Upper lobe of right lung (tissue), 1 donor: ENCODE results near the gene MAX. TPM values are rescaled to one million over a fixed set of nuclear protein-coding genes. Genes with fewer than 3 reads are reported as not detected.

Experiments used
- ATAC-seq: fragments of 200-7000 bp; cut with Tn5 transposase; one replicate; pipeline ENCODE4 v1.9.1; 2020; ENCODE audit warnings: mild to moderate bottlenecking, moderate library complexity
- DNase-seq: peaks from one replicate; pipeline ENCODE4 v3.0.0-alpha.2; 2020
- H3K27ac ChIP-seq: fragments of 200-600 bp; one replicate; pipeline ENCODE4 v1.8.0; 2022
- H3K27me3 ChIP-seq: fragments of 200-600 bp; one replicate; pipeline ENCODE4 v1.8.0; 2022; ENCODE audit warnings: mild to moderate bottlenecking
- H3K36me3 ChIP-seq: fragments of 200-600 bp; one replicate; pipeline ENCODE4 v1.8.0; 2022
- H3K4me1 ChIP-seq: fragments of 200-600 bp; one replicate; pipeline ENCODE4 v1.8.0; 2022
- H3K4me3 ChIP-seq: fragments of 200-600 bp; one replicate; pipeline ENCODE4 v1.8.0; 2022; ENCODE audit warnings: mild to moderate bottlenecking
- H3K9me3 ChIP-seq: fragments of 200-600 bp; one replicate; pipeline ENCODE4 v1.8.0; 2022
- intact Hi-C: fragments of 100-400 bp; cut with DNase I; formaldehyde crosslinking; loops from one replicate; pipeline ENCODE4 v1.11.0; 2022
- total RNA-seq: library from RNA; stranded (reverse); fragmentation: NEBNext Ultra II Directional; extraction: Animal tissue kit (Norgen Biotek cat#: 25700); gene quantifications from one replicate; pipeline ENCODE4 v1.2.1, GENCODE V29; 2021
- TF ChIP-seq, protein P1 (sequence below): fragments of 200-600 bp; IDR thresholded peaks from one replicate; pipeline ENCODE4 v1.8.0; 2022; ENCODE audit warnings: antibody characterized with exemption
- donor health status: DM: no; HTN: yes; CAD: no; lungs with severe emphysema.

The MAX gene
- total RNA-seq, 1 donor from 2014 or later: 102 TPM

DNA sequence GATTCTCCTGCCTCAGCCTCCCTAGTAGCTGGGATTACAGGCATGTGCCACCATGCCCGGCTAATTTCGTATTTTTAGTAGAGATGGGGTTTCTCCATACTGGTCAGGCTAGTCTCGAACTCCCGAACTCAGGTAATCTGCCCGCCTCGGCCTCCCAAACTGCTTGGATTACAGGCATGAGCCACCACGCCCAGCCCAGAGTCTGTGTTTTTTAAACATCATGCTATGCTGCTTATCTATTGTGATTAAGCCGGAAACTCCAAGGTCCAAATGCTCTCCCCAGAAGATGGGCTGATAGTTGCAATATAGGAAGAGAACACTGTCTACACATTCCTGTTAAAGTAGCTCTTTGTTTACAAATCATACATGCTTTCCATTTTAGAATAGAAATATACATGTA is 30.5 kb upstream of the MAX start:
- Histone ChIP-seq H3K4me1 (no peaks in the 10 kb centered on the region), H3K36me3 (no peaks in the 10 kb centered on the region), H3K27ac (no peak overlapping the region), H3K4me3 (no peak overlapping the region), H3K27me3 (no peaks in the 10 kb centered on the region), H3K9me3 (no peaks in the 10 kb centered on the region)
- no peak for ATAC-seq
- intact Hi-C loops: no loop called here
- no peak for DNase-seq
- TF ChIP-seq, protein P1, sequence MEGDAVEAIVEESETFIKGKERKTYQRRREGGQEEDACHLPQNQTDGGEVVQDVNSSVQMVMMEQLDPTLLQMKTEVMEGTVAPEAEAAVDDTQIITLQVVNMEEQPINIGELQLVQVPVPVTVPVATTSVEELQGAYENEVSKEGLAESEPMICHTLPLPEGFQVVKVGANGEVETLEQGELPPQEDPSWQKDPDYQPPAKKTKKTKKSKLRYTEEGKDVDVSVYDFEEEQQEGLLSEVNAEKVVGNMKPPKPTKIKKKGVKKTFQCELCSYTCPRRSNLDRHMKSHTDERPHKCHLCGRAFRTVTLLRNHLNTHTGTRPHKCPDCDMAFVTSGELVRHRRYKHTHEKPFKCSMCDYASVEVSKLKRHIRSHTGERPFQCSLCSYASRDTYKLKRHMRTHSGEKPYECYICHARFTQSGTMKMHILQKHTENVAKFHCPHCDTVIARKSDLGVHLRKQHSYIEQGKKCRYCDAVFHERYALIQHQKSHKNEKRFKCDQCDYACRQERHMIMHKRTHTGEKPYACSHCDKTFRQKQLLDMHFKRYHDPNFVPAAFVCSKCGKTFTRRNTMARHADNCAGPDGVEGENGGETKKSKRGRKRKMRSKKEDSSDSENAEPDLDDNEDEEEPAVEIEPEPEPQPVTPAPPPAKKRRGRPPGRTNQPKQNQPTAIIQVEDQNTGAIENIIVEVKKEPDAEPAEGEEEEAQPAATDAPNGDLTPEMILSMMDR: no peak

DNA sequence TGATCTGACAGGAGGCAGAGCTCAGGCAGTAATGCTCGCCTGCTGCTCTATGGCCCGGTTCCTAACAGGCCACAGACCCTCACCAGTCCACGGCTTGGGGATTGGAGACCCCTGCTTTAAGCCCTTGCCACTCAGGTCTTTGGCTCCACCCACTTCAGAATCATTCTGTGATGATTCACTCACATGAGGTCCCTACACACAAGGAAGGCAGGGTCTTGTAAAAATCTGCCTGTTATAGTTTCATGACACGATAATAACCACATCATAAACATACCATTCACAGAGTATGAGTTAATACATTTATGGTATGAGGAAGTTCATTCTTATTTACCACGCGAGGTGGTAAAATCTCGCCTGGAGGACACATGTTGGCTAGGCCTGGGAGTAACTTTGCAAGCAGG is 29.0 kb upstream of the MAX start:
- Histone ChIP-seq H3K27me3 (no peaks in the 10 kb centered on the region), H3K9me3 (no peaks in the 10 kb centered on the region), H3K36me3 (no peaks in the 10 kb centered on the region), H3K27ac (no peak overlapping the region), H3K4me3 (no peak overlapping the region), H3K4me1 (no peaks in the 10 kb centered on the region)
- DNase-seq (no peak), ATAC-seq (no peak)
- intact Hi-C loops: no loop called here
- TF ChIP-seq, protein P1: no peak

DNA sequence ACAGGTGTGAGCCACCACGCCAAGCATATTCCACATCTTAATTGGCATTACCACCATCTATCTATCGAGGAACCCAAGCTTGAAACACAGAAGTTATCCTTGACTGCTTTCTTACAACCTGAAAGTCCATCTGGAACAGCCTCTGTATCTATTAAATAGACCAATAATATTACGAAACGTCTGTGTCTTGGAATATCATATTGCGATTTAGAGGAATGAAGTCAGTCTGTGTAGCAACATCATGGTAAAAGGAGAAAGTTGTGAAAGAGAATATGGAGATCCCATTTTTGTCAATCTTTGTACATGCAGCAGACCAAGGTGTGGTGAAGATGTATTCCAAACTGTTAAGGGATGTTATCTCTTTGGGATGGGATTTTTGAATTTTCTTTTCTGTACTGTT is 25.8 kb upstream of the MAX start:
- intact Hi-C loops: no loop called here
- no peak for DNase-seq
- H3K4me1 ChIP-seq: no peaks in the 10 kb centered on the region
- no peak for ATAC-seq
- no peak overlapping the region for H3K27ac ChIP-seq
- H3K9me3 ChIP-seq: no peaks in the 10 kb centered on the region
- H3K27me3 ChIP-seq: no peaks in the 10 kb centered on the region
- H3K36me3 ChIP-seq: no peaks in the 10 kb centered on the region
- no peak overlapping the region for H3K4me3 ChIP-seq
- TF ChIP-seq, protein P1: no peak

DNA sequence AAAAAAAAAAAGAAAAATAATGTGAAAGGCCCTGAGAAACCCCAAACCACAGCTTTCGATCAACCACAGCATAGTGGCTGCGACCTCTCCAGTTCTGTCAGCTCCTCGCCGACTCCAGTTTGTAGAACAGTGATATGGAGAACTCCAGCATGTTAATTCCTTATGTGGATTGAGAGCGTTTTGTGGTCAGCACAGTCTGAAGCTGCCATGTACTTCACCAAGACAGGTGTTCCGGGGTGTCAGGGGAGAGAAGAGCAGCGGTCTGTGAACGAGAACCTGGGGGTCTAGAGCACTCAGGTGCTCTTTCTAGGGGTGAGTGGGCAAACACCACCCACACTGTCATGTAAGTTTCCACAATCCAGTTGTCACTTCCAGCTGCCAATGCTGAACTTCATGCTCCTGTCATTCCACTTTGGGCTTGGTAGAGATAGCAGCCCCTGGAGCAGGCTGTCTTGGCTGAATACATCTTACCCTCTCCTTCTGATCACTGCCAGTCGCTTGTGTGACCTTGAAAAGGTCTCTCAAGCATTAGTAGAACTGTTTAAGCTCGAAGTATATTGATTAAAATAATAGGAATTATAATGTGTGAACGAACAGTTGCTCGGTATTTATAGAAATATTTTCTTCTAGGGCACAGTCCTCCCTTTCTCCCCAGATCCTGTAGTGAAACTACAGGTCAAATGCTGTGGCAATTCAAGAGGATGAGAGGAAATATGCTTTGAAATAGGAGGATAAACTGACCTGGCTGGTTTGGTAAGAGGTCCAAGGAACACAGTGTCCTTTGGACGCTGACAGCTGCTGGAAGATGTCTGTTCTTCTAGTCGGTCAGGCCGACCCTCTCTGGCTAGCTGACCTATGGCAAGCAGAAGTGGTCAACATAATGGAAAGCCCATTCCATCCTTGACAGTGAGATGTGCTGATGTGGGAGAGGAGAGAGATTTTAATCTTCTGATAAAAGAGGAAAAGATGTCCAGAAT is 15.7 kb upstream of the MAX start:
- Histone ChIP-seq H3K27ac (no peak overlapping the region), H3K27me3 (no peaks in the 10 kb centered on the region), H3K9me3 (no peaks in the 10 kb centered on the region), H3K4me1 (peaks cover 2% of the 10 kb centered on the region), H3K4me3 (no peak overlapping the region), H3K36me3 (no peaks in the 10 kb centered on the region)
- DNase-seq (no peak), ATAC-seq (peak; percentile 54)
- intact Hi-C loops: no loop called here
- TF ChIP-seq, protein P1: no peak

DNA sequence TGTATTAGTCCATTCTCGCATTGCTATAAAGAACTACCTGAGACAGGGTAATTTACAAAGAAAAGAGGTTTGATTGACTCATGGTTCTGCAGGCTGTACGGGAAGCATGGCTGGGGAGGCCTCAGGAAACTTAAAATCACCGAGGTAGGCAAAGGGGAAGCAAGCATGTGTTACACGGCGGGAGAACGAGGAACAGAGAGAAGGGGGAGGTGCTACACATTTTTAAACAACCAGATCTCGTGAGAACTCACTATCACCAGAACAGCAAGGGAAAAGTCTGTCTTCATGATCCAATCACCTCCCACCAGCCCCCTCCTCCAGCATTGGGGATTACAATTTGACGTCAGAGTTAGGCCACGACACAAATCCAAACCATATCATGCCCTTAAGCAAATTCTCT is 13.3 kb upstream of the MAX start:
- Histone ChIP-seq H3K4me3 (no peak overlapping the region), H3K27me3 (no peaks in the 10 kb centered on the region), H3K27ac (no peak overlapping the region), H3K9me3 (no peaks in the 10 kb centered on the region), H3K36me3 (no peaks in the 10 kb centered on the region), H3K4me1 (peaks cover 2% of the 10 kb centered on the region)
- no peak for ATAC-seq
- no peak for DNase-seq
- intact Hi-C loops: no loop called here
- TF ChIP-seq, protein P1: no peak
